GM18507 (cell line): Measurements from ENCODE around the gene SLC6A15.

ENCODE experiments used
- DNase-seq: peaks from one replicate; pipeline ENCODE4 v3.0.0; 2011; ENCODE audit warnings: low read depth; ENCODE audit not compliant: insufficient read length; ENCODE audit errors: extremely low spot score
- FAIRE-seq: peaks from 2 replicates; lab custom pipeline; 2011; peaks lifted over from hg19 to GRCh38; lab: Jason Lieb, UNC

The SLC6A15 gene

DNA sequence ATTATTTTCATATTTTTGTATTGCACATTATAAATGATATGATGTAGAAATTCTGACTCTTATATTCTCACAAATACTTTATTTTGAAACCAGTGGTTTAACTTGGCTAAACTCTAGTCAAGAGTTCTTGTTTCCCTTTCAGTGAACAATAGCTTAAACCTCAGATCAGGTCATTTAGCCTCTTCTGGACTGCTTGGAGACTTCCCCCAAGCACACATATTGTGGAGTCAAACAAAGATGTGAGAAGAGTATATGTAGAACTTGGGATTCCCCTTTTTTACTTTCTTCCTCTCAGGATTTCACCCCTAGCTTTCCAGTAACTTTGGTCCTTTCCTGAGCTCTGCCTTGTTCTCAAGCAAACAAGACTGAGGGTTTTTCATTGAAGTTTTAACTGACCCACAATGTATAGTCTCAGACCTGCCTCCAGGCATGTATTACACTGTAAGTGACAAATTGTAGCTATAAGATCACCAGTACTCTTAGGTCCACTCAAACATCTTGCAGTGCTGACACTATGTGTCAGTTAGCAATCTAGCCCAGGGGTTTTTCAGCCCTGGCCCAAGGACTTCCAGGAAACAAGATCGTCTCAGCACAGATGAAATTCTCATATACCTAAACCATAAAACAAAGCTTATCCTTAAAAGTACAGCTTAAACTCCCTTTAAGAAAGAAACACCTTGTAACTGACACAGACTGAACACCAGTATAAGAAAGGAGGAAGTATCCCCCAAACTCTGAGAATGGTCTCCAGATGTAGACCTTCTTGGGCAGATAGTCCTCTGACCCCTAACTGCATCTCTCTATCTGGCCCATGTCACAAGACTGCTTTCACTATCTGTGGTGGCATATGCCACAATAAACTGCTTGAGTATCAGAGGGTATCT lies 98.6 kb downstream of the SLC6A15 start:
- no peak for DNase-seq
- FAIRE-seq, result no peak

- no peak for DNase-seq
- no peak for FAIRE-seq
Observed at GRCh38 chr12:84811291-84811690, 101.3 kb downstream of the SLC6A15 start.

- FAIRE-seq, result no peak
Observed at GRCh38 chr12:84810611-84811010, 102.0 kb downstream of the SLC6A15 start.

More at GRCh38 chr12:84810611-84811010, 102.0 kb downstream of the SLC6A15 start:
- no peak for DNase-seq
